ENCODE data around the gene ACSL5. TPM values are rescaled to one million over a fixed set of nuclear protein-coding genes. Genes with fewer than 3 reads are reported as not detected.

ACSL5 gene
- polyA plus RNA-seq, 1 of the 3 experiments (the other 2 are of a cell fraction) = 0.08 TPM

DNA sequence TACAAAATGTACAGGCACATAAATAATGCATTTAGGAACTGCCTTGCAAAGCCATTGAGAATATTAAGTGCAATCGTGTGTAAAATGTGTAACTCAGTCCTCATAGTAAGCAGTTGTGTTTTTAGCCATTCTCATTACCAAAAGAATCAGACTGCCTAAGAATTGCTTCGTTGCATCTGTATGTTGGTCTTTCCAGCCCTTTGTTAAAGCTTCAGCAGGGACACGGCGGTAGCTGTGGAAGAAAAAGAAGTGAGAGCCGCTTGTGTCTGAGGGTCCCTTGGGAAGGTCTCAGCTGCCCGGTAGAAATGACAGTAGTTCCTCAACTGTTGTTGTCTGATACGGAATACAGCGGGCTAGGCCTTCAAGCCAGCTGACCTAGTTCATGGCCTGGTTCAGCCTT, 22.8 kb upstream of the ACSL5 start:
- CTCF ChIA-PET = interaction anchor here (1.6 kb wide), 1 partner anchor 214 kb away, joined by 3 read pairs; no protein-coding TSS in a partner anchor
- no peak overlapping the region for H3K4me3 ChIP-seq (ENCODE audit: low read depth in 2 of 2, low read length in 1 of 2)
- no peaks in the 10 kb centered on the region for H3K9me3 ChIP-seq
- H3F3A ChIP-seq (replicated peaks; ENCODE audit: insufficient read depth) = no peaks in the 10 kb centered on the region
- no peaks in the 10 kb centered on the region for H3K36me3 ChIP-seq (replicated peaks in 1 of 2; ENCODE audit: control insufficient read depth in 1 of 2, insufficient read depth in 2 of 2, low read length in 1 of 2)
- no peaks in the 10 kb centered on the region for H3K9me2 ChIP-seq
- no peak overlapping the region for H3K27ac ChIP-seq (ENCODE audit: low read depth in 2 of 2, low read length in 1 of 2)
- H3K79me2 ChIP-seq (ENCODE audit: insufficient read depth) = no peaks in the 10 kb centered on the region
- POLR2A ChIA-PET = no interaction called here
- H2AFZ ChIP-seq (ENCODE audit: low read depth) = no peak overlapping the region
- TF ChIP-seq SMC3 (IDR thresholded peaks at IDR 0.05; ENCODE audit: low read depth, low read length) (no peak), FOSL2 (IDR thresholded peaks at IDR 0.05; ENCODE audit: borderline replicate concordance, low read depth) (no peak), FOXJ3 (CRISPR knock-in tag; IDR thresholded peaks at IDR 0.05) (no peak), GABPA (IDR thresholded peaks at IDR 0.05; ENCODE audit: low read depth) (no peak), CTCF (IDR thresholded peaks at IDR 0.05) (no peak), GATA2 (CRISPR knock-in tag; IDR thresholded peaks at IDR 0.05) (no peak), FOXM1 (IDR thresholded peaks at IDR 0.05; ENCODE audit: low read depth) (no peak), POLR2AphosphoS5 (IDR thresholded peaks at IDR 0.05; ENCODE audit: low read depth, low read length) (no peak), TAF1 (IDR thresholded peaks at IDR 0.05; ENCODE audit: borderline replicate concordance, low read depth, low read length) (no peak), CHD2 (IDR thresholded peaks at IDR 0.05; ENCODE audit: low read length, partially characterized antibody) (no peak), RFX5 (IDR thresholded peaks at IDR 0.05; ENCODE audit: low read length) (no peak), RXRA (IDR thresholded peaks at IDR 0.05; ENCODE audit: borderline replicate concordance, low read depth) (no peak), TCF12 (IDR thresholded peaks at IDR 0.05) (no peak)
- TF ChIP-seq, protein P1, sequence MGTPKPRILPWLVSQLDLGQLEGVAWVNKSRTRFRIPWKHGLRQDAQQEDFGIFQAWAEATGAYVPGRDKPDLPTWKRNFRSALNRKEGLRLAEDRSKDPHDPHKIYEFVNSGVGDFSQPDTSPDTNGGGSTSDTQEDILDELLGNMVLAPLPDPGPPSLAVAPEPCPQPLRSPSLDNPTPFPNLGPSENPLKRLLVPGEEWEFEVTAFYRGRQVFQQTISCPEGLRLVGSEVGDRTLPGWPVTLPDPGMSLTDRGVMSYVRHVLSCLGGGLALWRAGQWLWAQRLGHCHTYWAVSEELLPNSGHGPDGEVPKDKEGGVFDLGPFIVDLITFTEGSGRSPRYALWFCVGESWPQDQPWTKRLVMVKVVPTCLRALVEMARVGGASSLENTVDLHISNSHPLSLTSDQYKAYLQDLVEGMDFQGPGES (IDR thresholded peaks at IDR 0.05; ENCODE audit: low read depth, low read length) = no peak
- TF ChIP-seq, protein P2, sequence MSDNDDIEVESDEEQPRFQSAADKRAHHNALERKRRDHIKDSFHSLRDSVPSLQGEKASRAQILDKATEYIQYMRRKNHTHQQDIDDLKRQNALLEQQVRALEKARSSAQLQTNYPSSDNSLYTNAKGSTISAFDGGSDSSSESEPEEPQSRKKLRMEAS (IDR thresholded peaks at IDR 0.05; ENCODE audit: low read depth) = no peak
- H3K4me2 ChIP-seq = no peak overlapping the region
- no peaks in the 10 kb centered on the region for H4K20me1 ChIP-seq (ENCODE audit: insufficient read depth)
- DNase-seq = no peak
- 76% methylated on average over 8 of the region's 8 CpGs for WGBS (ENCODE audit: low lambda C conversion rate)
- H3K4me1 ChIP-seq (ENCODE audit: control insufficient read depth in 1 of 2, insufficient read depth in 2 of 2, low read depth in 1 of 2, low read length in 1 of 2) = no peaks in the 10 kb centered on the region
- H3K27me3 ChIP-seq (ENCODE audit: insufficient read depth) = no peaks in the 10 kb centered on the region
- H3K9ac ChIP-seq = no peak overlapping the region

DNA sequence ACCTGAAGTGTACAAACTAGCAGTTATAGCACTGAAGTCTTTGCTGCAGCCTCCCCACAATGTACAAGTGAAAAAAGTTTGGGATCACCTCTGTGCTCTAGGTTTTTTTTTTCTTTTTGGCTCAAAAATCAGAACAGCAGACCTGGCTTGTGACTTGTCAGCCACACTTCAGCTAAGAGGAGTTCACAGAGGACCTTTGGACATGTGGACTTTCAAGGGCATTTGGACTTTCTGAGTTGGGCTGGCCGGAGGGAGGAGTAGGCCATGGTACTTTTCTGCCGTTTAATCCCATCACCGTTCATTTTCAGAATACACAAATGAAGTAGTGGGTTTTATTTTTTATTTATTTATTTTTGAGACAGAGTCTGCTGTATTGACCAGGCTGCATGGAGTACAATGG, 21.9 kb upstream of the ACSL5 start:
- H3K9me3 ChIP-seq = no peaks in the 10 kb centered on the region
- no peaks in the 10 kb centered on the region for H3F3A ChIP-seq (replicated peaks; ENCODE audit: insufficient read depth)
- H4K20me1 ChIP-seq (ENCODE audit: insufficient read depth) = no peaks in the 10 kb centered on the region
- no peak overlapping the region for H3K4me2 ChIP-seq
- no peak overlapping the region for H3K4me3 ChIP-seq (ENCODE audit: low read depth in 2 of 2, low read length in 1 of 2)
- H3K4me1 ChIP-seq (ENCODE audit: control insufficient read depth in 1 of 2, insufficient read depth in 2 of 2, low read depth in 1 of 2, low read length in 1 of 2) = no peaks in the 10 kb centered on the region
- CTCF ChIA-PET = interaction anchor here (1.6 kb wide), 1 partner anchor 214 kb away, joined by 3 read pairs; no protein-coding TSS in a partner anchor
- no peak for TF ChIP-seq REST (IDR thresholded peaks at IDR 0.05; ENCODE audit: low read depth, low read length)
- TF ChIP-seq MEF2A (IDR thresholded peaks at IDR 0.05; ENCODE audit: borderline replicate concordance, low read depth) = no peak
- no peak for TF ChIP-seq FOSL2 (IDR thresholded peaks at IDR 0.05; ENCODE audit: borderline replicate concordance, low read depth)
- no peak for TF ChIP-seq MXI1 (IDR thresholded peaks at IDR 0.05; ENCODE audit: low read depth, low read length)
- no peak for TF ChIP-seq NFIC (IDR thresholded peaks at IDR 0.05; ENCODE audit: borderline replicate concordance)
- H3K9me2 ChIP-seq = no peaks in the 10 kb centered on the region
- no peaks in the 10 kb centered on the region for H3K79me2 ChIP-seq (ENCODE audit: insufficient read depth)
- no peak overlapping the region for H2AFZ ChIP-seq (ENCODE audit: low read depth)
- H3K36me3 ChIP-seq (replicated peaks in 1 of 2; ENCODE audit: control insufficient read depth in 1 of 2, insufficient read depth in 2 of 2, low read length in 1 of 2) = no peaks in the 10 kb centered on the region
- WGBS (ENCODE audit: low lambda C conversion rate) = 39% methylated on average over 3 of the region's 3 CpGs
- no peak for DNase-seq
- H3K9ac ChIP-seq = no peak overlapping the region
- no peak overlapping the region for H3K27ac ChIP-seq (ENCODE audit: low read depth in 2 of 2, low read length in 1 of 2)
- POLR2A ChIA-PET = no interaction called here
- no peaks in the 10 kb centered on the region for H3K27me3 ChIP-seq (ENCODE audit: insufficient read depth)
